ENCODE results near the gene RBBP7. TPM values are rescaled to one million over a fixed set of nuclear protein-coding genes. Genes with fewer than 3 reads are reported as not detected.
A peak's percentile ranks its signal among the peaks of the same experiment; 100 is the strongest.

RBBP7 gene
- total and polyA plus RNA-seq, 2 donors (not counting 3 experiments of a cell fraction or from before 2014, with no cell fraction given) = 81.5 to 130 TPM

DNA sequence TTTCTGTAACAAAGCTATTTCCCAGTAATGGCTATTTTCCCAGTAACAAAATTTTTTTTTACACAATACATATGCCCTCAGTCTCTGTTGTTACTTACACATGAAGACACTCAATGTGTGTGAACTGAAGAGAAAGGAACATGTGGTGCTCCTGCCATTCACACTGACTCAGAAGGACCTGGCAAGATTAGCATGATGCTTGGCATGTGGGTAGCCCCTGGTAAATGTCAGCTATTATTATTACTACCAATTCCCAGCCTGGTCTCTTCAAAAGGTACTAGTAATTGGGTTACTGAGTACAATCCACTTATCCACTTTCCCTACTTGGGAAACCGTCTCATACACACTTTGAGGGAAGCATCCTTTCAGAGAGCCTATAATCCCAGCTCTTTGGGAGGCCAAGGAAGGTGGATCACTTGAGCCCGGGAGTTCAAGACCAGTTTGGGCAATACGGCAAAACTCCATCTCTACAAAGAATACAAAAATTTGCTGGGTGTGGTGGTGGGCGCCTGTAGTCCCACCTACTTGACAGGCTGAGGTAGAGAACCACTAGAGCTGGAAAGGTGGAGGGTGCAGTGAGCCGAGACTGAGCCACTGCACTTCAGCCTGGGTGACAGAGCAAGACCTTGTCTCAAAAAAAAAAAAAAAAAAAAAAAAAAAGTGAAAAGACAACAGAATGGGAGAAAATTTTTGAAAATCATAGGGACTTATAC, 14.6 kb downstream of the RBBP7 start:
- POLR2A ChIA-PET = no interaction called here
- CTCF ChIA-PET = interaction anchor here (0.7 to 1.3 kb wide), 2 partner anchors 191 to 233 kb away, joined by 3 to 4 read pairs; no protein-coding TSS in a partner anchor
- intact Hi-C loops (cut with micrococcal nuclease) = no loop called here
- FAIRE-seq (peak; percentile 15), DNase-seq (ENCODE audit: low read depth, low spot score) (no peak)
- H2AFZ ChIP-seq (ENCODE audit: low read depth, low read length) = no peak overlapping the region
- H3K9me1 ChIP-seq (replicated peaks; ENCODE audit: control insufficient read depth, extremely low read depth, insufficient read depth, low read length) = no peaks in the 10 kb centered on the region
- no peak overlapping the region for H3K4me2 ChIP-seq (ENCODE audit: insufficient read depth, low read length)
- no peak overlapping the region for H3K27ac ChIP-seq (ENCODE audit: insufficient read depth, low read depth, low read length)
- no peaks in the 10 kb centered on the region for H3K36me3 ChIP-seq (ENCODE audit: control insufficient read depth in 2 of 2, extremely low read depth in 1 of 2, insufficient read depth in 2 of 2, low read length in 2 of 2)
- H3K9me3 ChIP-seq (replicated peaks; ENCODE audit: control insufficient read depth, insufficient read depth, low read length) = no peaks in the 10 kb centered on the region
- dilution Hi-C loops (cut with MboI; ENCODE audit: extremely low pct_ligation_motif_present, low sequenced_read_pairs) = no loop called here
- H3K27me3 ChIP-seq (ENCODE audit: control insufficient read depth in 2 of 2, insufficient read depth in 2 of 2, low read length in 2 of 2) = no peaks in the 10 kb centered on the region
- no peaks in the 10 kb centered on the region for H4K20me1 ChIP-seq (replicated peaks; ENCODE audit: control insufficient read depth, extremely low read depth, insufficient read depth, low read length)
- BruUV-seq (replicated peaks) = no TSS peak
- no peak overlapping the region for H3K4me3 ChIP-seq (replicated peaks in 1 of 3; ENCODE audit: insufficient read depth in 1 of 3, low read depth in 1 of 3, low read length in 3 of 3)
- peaks cover 46% of the 10 kb centered on the region for H3K79me2 ChIP-seq (ENCODE audit: control insufficient read depth, insufficient read depth, low read length)
- no peak overlapping the region for H3K9ac ChIP-seq (replicated peaks; ENCODE audit: extremely low read depth, insufficient read depth, low read length)
- no peaks in the 10 kb centered on the region for H3K4me1 ChIP-seq (ENCODE audit: control insufficient read depth, extremely low read depth, insufficient read depth, low read length)
- no peak for TF ChIP-seq MYC (IDR thresholded peaks at IDR 0.05; ENCODE audit: low read depth, low read length)
- no peak for TF ChIP-seq POLR2A (IDR thresholded peaks at IDR 0.05; ENCODE audit: low read depth, low read length)
- no peak for TF ChIP-seq EZH2 (IDR thresholded peaks at IDR 0.05; ENCODE audit: borderline replicate concordance, low read depth, low read length, severe bottlenecking)

- Histone ChIP-seq H3K4me1 (ENCODE audit: control insufficient read depth, extremely low read depth, insufficient read depth, low read length) (no peaks in the 10 kb centered on the region), H3K9me1 (replicated peaks; ENCODE audit: control insufficient read depth, extremely low read depth, insufficient read depth, low read length) (no peaks in the 10 kb centered on the region), H3K9me3 (replicated peaks; ENCODE audit: control insufficient read depth, insufficient read depth, low read length) (no peaks in the 10 kb centered on the region), H3K4me2 (ENCODE audit: insufficient read depth, low read length) (no peak overlapping the region), H3K79me2 (ENCODE audit: control insufficient read depth, insufficient read depth, low read length) (peaks cover 32% of the 10 kb centered on the region), H2AFZ (ENCODE audit: low read depth, low read length) (no peak overlapping the region), H3K27ac (ENCODE audit: insufficient read depth, low read depth, low read length) (no peak overlapping the region), H3K36me3 (ENCODE audit: control insufficient read depth in 2 of 2, extremely low read depth in 1 of 2, insufficient read depth in 2 of 2, low read length in 2 of 2) (no peaks in the 10 kb centered on the region), H3K4me3 (replicated peaks in 1 of 3; ENCODE audit: insufficient read depth in 1 of 3, low read depth in 1 of 3, low read length in 3 of 3) (no peak overlapping the region), H4K20me1 (replicated peaks; ENCODE audit: control insufficient read depth, extremely low read depth, insufficient read depth, low read length) (no peaks in the 10 kb centered on the region), H3K9ac (replicated peaks; ENCODE audit: extremely low read depth, insufficient read depth, low read length) (no peak overlapping the region), H3K27me3 (ENCODE audit: control insufficient read depth in 2 of 2, insufficient read depth in 2 of 2, low read length in 2 of 2) (no peaks in the 10 kb centered on the region)
- CTCF ChIA-PET = no interaction called here
- POLR2A ChIA-PET = no interaction called here
- FAIRE-seq (no peak), DNase-seq (ENCODE audit: low read depth, low spot score) (no peak)
- intact Hi-C loops (cut with micrococcal nuclease) (no loop called here), dilution Hi-C loops (cut with MboI; ENCODE audit: extremely low pct_ligation_motif_present, low sequenced_read_pairs) (no loop called here)
- TF ChIP-seq POLR2A (IDR thresholded peaks at IDR 0.05; ENCODE audit: low read depth, low read length) (no peak), JUN (IDR thresholded peaks at IDR 0.05; ENCODE audit: borderline replicate concordance, insufficient read depth, insufficient read length, low read depth) (no peak), GATA2 (IDR thresholded peaks at IDR 0.05; ENCODE audit: insufficient read depth, insufficient read length, low read depth, low read length) (no peak), EZH2 (IDR thresholded peaks at IDR 0.05; ENCODE audit: borderline replicate concordance, low read depth, low read length, severe bottlenecking) (no peak), POLR2AphosphoS5 (IDR thresholded peaks at IDR 0.05; ENCODE audit: insufficient read depth, low read depth, low read length) (no peak), MYC (IDR thresholded peaks at IDR 0.05; ENCODE audit: low read depth, low read length) (no peak), FOS (IDR thresholded peaks at IDR 0.05; ENCODE audit: borderline replicate concordance, insufficient read depth, low read length) (no peak)
- TF ChIP-seq, protein P1, sequence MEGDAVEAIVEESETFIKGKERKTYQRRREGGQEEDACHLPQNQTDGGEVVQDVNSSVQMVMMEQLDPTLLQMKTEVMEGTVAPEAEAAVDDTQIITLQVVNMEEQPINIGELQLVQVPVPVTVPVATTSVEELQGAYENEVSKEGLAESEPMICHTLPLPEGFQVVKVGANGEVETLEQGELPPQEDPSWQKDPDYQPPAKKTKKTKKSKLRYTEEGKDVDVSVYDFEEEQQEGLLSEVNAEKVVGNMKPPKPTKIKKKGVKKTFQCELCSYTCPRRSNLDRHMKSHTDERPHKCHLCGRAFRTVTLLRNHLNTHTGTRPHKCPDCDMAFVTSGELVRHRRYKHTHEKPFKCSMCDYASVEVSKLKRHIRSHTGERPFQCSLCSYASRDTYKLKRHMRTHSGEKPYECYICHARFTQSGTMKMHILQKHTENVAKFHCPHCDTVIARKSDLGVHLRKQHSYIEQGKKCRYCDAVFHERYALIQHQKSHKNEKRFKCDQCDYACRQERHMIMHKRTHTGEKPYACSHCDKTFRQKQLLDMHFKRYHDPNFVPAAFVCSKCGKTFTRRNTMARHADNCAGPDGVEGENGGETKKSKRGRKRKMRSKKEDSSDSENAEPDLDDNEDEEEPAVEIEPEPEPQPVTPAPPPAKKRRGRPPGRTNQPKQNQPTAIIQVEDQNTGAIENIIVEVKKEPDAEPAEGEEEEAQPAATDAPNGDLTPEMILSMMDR (IDR thresholded peaks at IDR 0.05; ENCODE audit: extremely low read depth in 1 of 2, insufficient read depth in 1 of 2, low read depth in 1 of 2, low read length in 2 of 2) = no peak
- TF ChIP-seq, protein P2, sequence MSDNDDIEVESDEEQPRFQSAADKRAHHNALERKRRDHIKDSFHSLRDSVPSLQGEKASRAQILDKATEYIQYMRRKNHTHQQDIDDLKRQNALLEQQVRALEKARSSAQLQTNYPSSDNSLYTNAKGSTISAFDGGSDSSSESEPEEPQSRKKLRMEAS (IDR thresholded peaks at IDR 0.05; ENCODE audit: insufficient read depth, insufficient read length) = no peak
- no TSS peak for BruUV-seq (replicated peaks)
Measured at GRCh38 chrX:16853537-16853936, 16.6 kb downstream of the RBBP7 start.

Data from endothelial cell of umbilical vein (primary cell).